Astrocyte of the cerebellum (primary cell): ENCODE measurements around the gene CBLC.

Experiments used
- DNase-seq: peaks from one replicate; pipeline ENCODE4 v3.0.0-alpha.2; 2011; ENCODE audit warnings: low read depth
- H3K4me3 ChIP-seq: 2 replicates; pipeline ENCODE4 v1.5.1; 2011; ENCODE audit warnings: mild to moderate bottlenecking, low read depth, low read length, moderate library complexity
- CTCF ChIP-seq: IDR thresholded peaks from 2 replicates; pipeline ENCODE4 v1.5.1; 2012; ENCODE audit warnings: low read length, low read depth, moderate library complexity, mild to moderate bottlenecking; ENCODE audit errors: missing control alignments
- in situ Hi-C: cut with HindIII; loops from 2 replicates; pipeline ENCODE4 v1.10.0; 2017; ENCODE audit warnings: low sequenced_read_pairs

Gene CBLC

GRCh38 chr19:44785271-44785670 lies 7.6 kb downstream of the CBLC start:
- H3K4me3 ChIP-seq: no peak overlapping the region
- no peak for DNase-seq
- TF ChIP-seq CTCF: no peak
- in situ Hi-C loops: no loop called here

- no peak overlapping the region for H3K4me3 ChIP-seq
- DNase-seq: no peak
- in situ Hi-C loops: no loop called here
- TF ChIP-seq CTCF: no peak
These were observed 8.3 kb downstream of the CBLC start for GRCh38 chr19:44785993-44786392.

DNA sequence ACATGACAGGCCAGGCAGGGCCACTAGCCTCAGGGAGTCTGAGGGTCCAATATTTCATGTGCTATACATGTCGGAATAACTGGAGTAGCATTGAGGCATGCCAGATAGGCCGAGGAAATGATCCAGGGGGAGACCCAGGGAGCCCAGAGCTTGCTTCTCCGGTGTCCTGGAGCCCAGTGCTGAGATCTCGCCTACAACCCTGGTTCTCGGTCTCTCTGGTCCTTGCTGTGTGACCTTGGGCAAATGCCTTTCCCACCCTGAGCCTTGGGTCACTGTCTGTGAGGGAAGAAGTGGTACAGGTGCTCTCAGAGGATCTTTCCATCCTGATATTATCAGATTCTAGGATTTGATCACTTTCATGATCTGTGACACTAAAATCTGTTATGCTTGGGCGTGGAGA lies 11.3 kb downstream of the CBLC start:
- in situ Hi-C loops: no loop called here
- no peak for DNase-seq
- TF ChIP-seq CTCF: no peak
- no peak overlapping the region for H3K4me3 ChIP-seq

GRCh38 chr19:44789943-44790483 lies 12.3 kb downstream of the CBLC start:
- no peak overlapping the region for H3K4me3 ChIP-seq
- in situ Hi-C loops: no loop called here
- DNase-seq: no peak
- TF ChIP-seq CTCF: no peak

GRCh38 chr19:44792281-44792680 lies 14.6 kb downstream of the CBLC start:
- TF ChIP-seq CTCF: no peak
- no peak for DNase-seq
- H3K4me3 ChIP-seq: no peak overlapping the region
- in situ Hi-C loops: no loop called here

DNA sequence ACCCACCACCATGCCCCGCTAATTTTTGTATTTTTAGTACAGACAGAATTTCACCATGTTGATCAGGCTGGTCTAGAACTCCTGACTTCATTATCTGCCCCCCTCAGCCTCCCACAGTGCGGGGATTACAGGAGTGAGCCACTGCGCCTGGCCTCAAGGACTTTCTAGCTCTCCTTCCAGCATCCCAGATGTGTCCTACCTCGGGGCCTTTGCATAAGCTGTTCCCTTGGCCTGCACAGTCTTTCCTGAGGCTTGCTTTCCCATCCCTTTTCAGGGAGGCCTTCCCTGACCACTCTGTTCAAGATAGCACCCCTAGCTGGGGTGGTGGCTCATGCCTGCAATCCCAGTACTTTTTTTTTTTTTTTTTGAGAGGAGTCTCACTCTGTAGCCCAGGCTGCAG lies 16.9 kb downstream of the CBLC start:
- H3K4me3 ChIP-seq: no peak overlapping the region
- no peak for DNase-seq
- no peak for TF ChIP-seq CTCF
- in situ Hi-C loops: loop anchor here (5.0 kb wide), 1 partner anchor 43 kb away; no protein-coding TSS in a partner anchor
